IMR-90 (cell line): ENCODE measurements around the gene TENM4. TPM values are rescaled to one million over a fixed set of nuclear protein-coding genes. Genes with fewer than 3 reads are reported as not detected.

ENCODE experiments used
- ATAC-seq: fragments of 200-7000 bp; cut with Tn5 transposase; 2 replicates; pipeline ENCODE4 v1.9.1; 2020; ENCODE audit warnings: low read depth, mild to moderate bottlenecking, moderate library complexity
- BruUV-seq: library from RNA; stranded (reverse); fragments of 400-500 nt; replicated peaks from 2 replicates; lab custom pipeline; 2021; lab: Mats Ljungman, UMichigan
- CTCF ChIA-PET: fragments of 300-600 bp; formaldehyde crosslinking; extraction: SDS; loops from one replicate; lab custom pipeline; 2021; ENCODE audit warnings: antibody characterized with exemption; lab: Yijun Ruan, JAX
- POLR2A ChIA-PET: fragments of 300-600 bp; sonication (Branson Sonifier 250); formaldehyde crosslinking; loops from one replicate; lab custom pipeline; 2022; ENCODE audit warnings: antibody characterized with exemption; ENCODE audit not compliant: unreplicated experiment; lab: Charles Lee
- DNase-seq: peaks from one replicate; pipeline ENCODE4 v3.0.0; 2013
- H2AFZ ChIP-seq: replicated peaks from 2 replicates; pipeline ENCODE3; 2013; ENCODE audit warnings: low read length, mild to moderate bottlenecking; ENCODE audit not compliant: poor library complexity
- H2AK5ac ChIP-seq: 2 replicates; pipeline ENCODE4 v1.6.1; 2013; ENCODE audit warnings: low read depth, low read length, inconsistent platforms
- H2AK9ac ChIP-seq: replicated peaks from 2 replicates; pipeline ENCODE3; 2013; ENCODE audit warnings: mild to moderate bottlenecking, low read depth, low read length, moderate library complexity; ENCODE audit not compliant: poor library complexity
- H2BK120ac ChIP-seq: 2 replicates; pipeline ENCODE4 v1.6.1; 2013; ENCODE audit warnings: low read depth, low read length, inconsistent platforms
- H2BK15ac ChIP-seq: 3 replicates; pipeline ENCODE4 v1.6.1; 2013; ENCODE audit warnings: low read depth, low read length, inconsistent platforms
- H2BK20ac ChIP-seq: 2 replicates; pipeline ENCODE4 v1.6.1; 2013; ENCODE audit warnings: low read depth, mild to moderate bottlenecking, inconsistent platforms, low read length, moderate library complexity
- H2BK5ac ChIP-seq: 2 replicates; pipeline ENCODE4 v1.6.1; 2013; ENCODE audit warnings: mild to moderate bottlenecking, low read depth, low read length, inconsistent platforms; ENCODE audit not compliant: poor library complexity, severe bottlenecking
- H3K14ac ChIP-seq: replicated peaks from 2 replicates; pipeline ENCODE4 v1.6.1; 2013; ENCODE audit warnings: low read depth, low read length, inconsistent platforms
- H3K18ac ChIP-seq: 2 replicates; pipeline ENCODE4 v1.6.1; 2013; ENCODE audit warnings: low read depth, low read length, control low read depth
- H3K23ac ChIP-seq: 2 replicates; pipeline ENCODE4 v1.6.1; 2013; ENCODE audit warnings: low read depth, low read length, inconsistent platforms
- H3K27ac ChIP-seq: 2 replicates; pipeline ENCODE4 v1.5.1; 2013; ENCODE audit warnings: mild to moderate bottlenecking, control low read depth, low read length; ENCODE audit not compliant: insufficient read depth
- H3K27me3 ChIP-seq: 2 replicates; pipeline ENCODE4 v1.6.1; 2013; ENCODE audit warnings: low read length; ENCODE audit not compliant: control insufficient read depth, insufficient read depth
- H3K36me3 ChIP-seq: 2 replicates; pipeline ENCODE4 v1.6.1; 2013; ENCODE audit warnings: low read length, mixed read lengths; ENCODE audit not compliant: control insufficient read depth, insufficient read depth
- H3K4ac ChIP-seq: 2 replicates; pipeline ENCODE4 v1.6.1; 2013; ENCODE audit warnings: low read depth, low read length, inconsistent platforms
- H3K4me1 ChIP-seq: 2 replicates; pipeline ENCODE4 v1.6.1; 2013; ENCODE audit warnings: low read length, mixed read lengths; ENCODE audit not compliant: control insufficient read depth, insufficient read depth
- H3K4me2 ChIP-seq: 2 replicates; pipeline ENCODE4 v1.6.1; 2013; ENCODE audit warnings: low read depth, mild to moderate bottlenecking, control low read depth, low read length, moderate library complexity
- H3K4me3 ChIP-seq: 2 replicates; pipeline ENCODE4 v1.5.1; 2013; ENCODE audit warnings: low read depth, mild to moderate bottlenecking, control low read depth, low read length, moderate library complexity; ENCODE audit not compliant: insufficient read depth
- H3K56ac ChIP-seq: 2 replicates; pipeline ENCODE4 v1.6.1; 2013; ENCODE audit warnings: low read length, inconsistent platforms; ENCODE audit not compliant: insufficient read depth; ENCODE audit errors: extremely low read depth
- H3K79me1 ChIP-seq, 2 experiments: 2 replicates each; pipeline ENCODE4 v1.6.1; 2013; ENCODE audit warnings: low read length in 2 of 2, inconsistent platforms in 1 of 2, low read depth in 1 of 2
- H3K9ac ChIP-seq: 2 replicates; pipeline ENCODE4 v1.6.1; 2013; ENCODE audit warnings: low read depth, low read length, control low read depth
- H3K9me1 ChIP-seq: 2 replicates; pipeline ENCODE4 v1.6.1; 2013; ENCODE audit warnings: low read length, inconsistent platforms; ENCODE audit not compliant: insufficient read depth
- H3K9me3 ChIP-seq: 2 replicates; pipeline ENCODE4 v1.6.1; 2013; ENCODE audit warnings: low read length; ENCODE audit not compliant: control insufficient read depth, insufficient read depth
- H4K20me1 ChIP-seq: 2 replicates; pipeline ENCODE4 v1.6.1; 2013; ENCODE audit warnings: low read length, inconsistent platforms; ENCODE audit not compliant: insufficient read depth
- H4K5ac ChIP-seq: 2 replicates; pipeline ENCODE4 v1.6.1; 2013; ENCODE audit warnings: mild to moderate bottlenecking, low read depth, low read length, control low read depth
- H4K8ac ChIP-seq, 2 experiments: 2 replicates each; pipeline ENCODE4 v1.6.1; 2013; ENCODE audit warnings: low read depth in 2 of 2, low read length in 2 of 2, control low read depth in 1 of 2, inconsistent platforms in 1 of 2
- H4K91ac ChIP-seq: 2 replicates; pipeline ENCODE4 v1.6.1; 2013; ENCODE audit warnings: low read depth, low read length, inconsistent platforms; ENCODE audit not compliant: insufficient read depth
- BHLHE40 ChIP-seq: fragments of 150-350 bp; IDR thresholded peaks from 2 replicates; pipeline ENCODE4 v1.6.1; 2016; ENCODE audit warnings: mild to moderate bottlenecking, low read depth, low read length
- CEBPB ChIP-seq: IDR thresholded peaks from 2 replicates; pipeline ENCODE4 v1.6.1; 2012; ENCODE audit warnings: low read depth, low read length, improper control_type of control experiment
- CHD1 ChIP-seq: IDR thresholded peaks from 2 replicates; pipeline ENCODE4 v1.6.1; 2012; ENCODE audit warnings: low read depth, low read length, improper control_type of control experiment
- FOS ChIP-seq: fragments of 150-350 bp; IDR thresholded peaks from 2 replicates; pipeline ENCODE4 v1.6.1; 2016; ENCODE audit warnings: low read depth, low read length
- MAFK ChIP-seq: IDR thresholded peaks from 2 replicates; pipeline ENCODE4 v1.6.1; 2012; ENCODE audit warnings: low read depth, low read length, improper control_type of control experiment
- MAZ ChIP-seq: IDR thresholded peaks from 2 replicates; pipeline ENCODE4 v1.6.1; 2012; ENCODE audit warnings: low read depth, mild to moderate bottlenecking, low read length, improper control_type of control experiment, moderate library complexity, borderline replicate concordance
- MXI1 ChIP-seq: IDR thresholded peaks from 2 replicates; pipeline ENCODE4 v1.6.1; 2012; ENCODE audit warnings: low read depth, mild to moderate bottlenecking, low read length, moderate library complexity, borderline replicate concordance
- NFE2L2 ChIP-seq: fragments of 150-350 bp; IDR thresholded peaks from 2 replicates; pipeline ENCODE4 v1.6.1; 2016; ENCODE audit warnings: low read depth, mild to moderate bottlenecking, low read length
- POLR2A ChIP-seq: IDR thresholded peaks from 2 replicates; pipeline ENCODE4 v1.6.1; 2012; ENCODE audit warnings: mild to moderate bottlenecking, low read depth, low read length
- RCOR1 ChIP-seq: IDR thresholded peaks from 2 replicates; pipeline ENCODE4 v1.6.1; 2012; ENCODE audit warnings: mild to moderate bottlenecking, low read length, improper control_type of control experiment; ENCODE audit not compliant: insufficient replicate concordance
- RFX5 ChIP-seq: IDR thresholded peaks from 2 replicates; pipeline ENCODE4 v1.8.0; 2012; ENCODE audit warnings: low read depth, mild to moderate bottlenecking, low read length, moderate library complexity
- SMC3 ChIP-seq: fragments of 150-350 bp; IDR thresholded peaks from 2 replicates; pipeline ENCODE4 v1.6.1; 2016; ENCODE audit warnings: low read depth, mild to moderate bottlenecking, antibody characterized with exemption, low read length, moderate library complexity
- WGBS, 2 experiments: methylation state at CpG; one replicate each; pipeline versions ENCODE4 v1.1.5 to v1.1.7; 2013; ENCODE audit warnings: missing lambda C conversion rate in 2 of 2; ENCODE audit not compliant: insufficient read length in 1 of 2; ENCODE audit errors: extremely low coverage in 2 of 2; 5-methylcytosine and 5-hydroxymethylcytosine counted together
- dilution Hi-C: fragments of 300-500 bp; cut with HindIII; formaldehyde crosslinking; loops from one replicate; pipeline ENCODE4 v1.14.3; 2018; ENCODE audit warnings: low sequenced_read_pairs; ENCODE audit not compliant: unreplicated experiment
- in situ Hi-C: fragments of 300-500 bp; cut with MboI; formaldehyde crosslinking; loops from 3 replicates; pipeline ENCODE4 v1.14.3; 2019; ENCODE audit warnings: low sequenced_read_pairs, inconsistent platforms, mixed read lengths
- intact Hi-C: fragments of 100-400 bp; cut with micrococcal nuclease; formaldehyde crosslinking; loops from 2 replicates; pipeline ENCODE4 v1.10.0; 2022
- polyA plus RNA-seq, 3 experiments: library from polyadenylated mRNA; depleted of rRNA; stranded (reverse); fragments of >200 nt; gene quantifications; 2 replicates each; pipeline ENCODE4 v1.2.3, GENCODE V29; 2012; ENCODE audit warnings: low replicate concordance in 1 of 3
- total RNA-seq: library from RNA; depleted of rRNA; stranded (reverse); fragments of >200 nt; gene quantifications from 2 replicates; pipeline ENCODE4 v1.2.3, GENCODE V29; 2012
- TF ChIP-seq, protein P1 (sequence below): fragments of 150-350 bp; IDR thresholded peaks from 2 replicates; pipeline ENCODE4 v1.6.1; 2016; ENCODE audit warnings: low read depth, mild to moderate bottlenecking, low read length, moderate library complexity, borderline replicate concordance
- TF ChIP-seq, protein P2 (sequence below): fragments of 150-350 bp; IDR thresholded peaks from 2 replicates; pipeline ENCODE4 v1.6.1; 2017; ENCODE audit warnings: mild to moderate bottlenecking, antibody characterized with exemption, low read length, low read depth
- TF ChIP-seq, protein P3 (sequence below): conservative IDR thresholded peaks from 2 replicates; pipeline ENCODE4 v1.5.1; 2012; ENCODE audit warnings: mild to moderate bottlenecking, low read depth, low read length, improper control_type of control experiment

Gene TENM4
- total and polyA plus RNA-seq, 2 of the 4 experiments (the other 2 are of a cell fraction), result 7.4 to 9.0 TPM

DNA sequence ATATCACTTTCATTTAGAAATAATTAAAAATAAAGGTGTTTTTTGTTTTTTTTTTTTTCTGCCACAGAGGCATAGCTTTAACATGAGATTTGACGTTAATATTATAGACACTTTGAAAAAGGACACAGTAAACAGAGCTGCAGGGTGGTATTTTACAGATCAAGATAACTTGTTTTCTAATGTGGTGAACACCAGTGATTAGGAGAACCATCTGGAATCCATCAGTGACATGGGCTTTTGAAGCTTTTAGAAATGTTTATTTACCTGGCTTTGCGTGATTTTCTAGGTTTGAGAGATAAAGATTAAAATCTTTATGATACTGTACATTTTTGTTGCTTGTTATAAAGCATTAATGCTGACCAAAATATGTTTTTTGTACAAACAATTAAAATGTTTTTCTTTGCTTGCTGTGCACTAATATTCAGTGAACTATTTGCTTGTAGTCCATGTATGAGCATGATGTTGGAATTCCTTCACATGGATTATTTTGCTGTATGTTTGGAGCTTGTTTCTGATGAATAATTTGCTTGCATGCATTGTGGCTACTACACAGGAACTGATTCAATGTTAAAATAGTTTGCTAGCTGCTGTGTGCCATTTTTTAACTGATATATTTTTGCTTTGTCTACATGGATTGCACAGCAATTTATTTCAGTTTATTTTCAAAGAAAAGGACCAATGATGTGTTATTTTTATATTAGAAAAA, 514.0 kb downstream of the TENM4 start:
- ATAC-seq (peak; percentile 75), DNase-seq (peak; percentile 69)
- Histone ChIP-seq H4K5ac (no peak overlapping the region), H2AK5ac (no peak overlapping the region), H4K20me1 (no peaks in the 10 kb centered on the region), H3K56ac (no peak overlapping the region), H2BK120ac (no peak overlapping the region), H3K4me1 (peaks cover 2% of the 10 kb centered on the region; the same call in 1 of the 2 replicates), H4K91ac (no peak overlapping the region), H3K23ac (no peak overlapping the region), H2BK20ac (no peak overlapping the region), H2BK5ac (no peak overlapping the region), H3K9me1 (no peaks in the 10 kb centered on the region), H2AK9ac (no peak overlapping the region), H3K79me1 (no peaks in the 10 kb centered on the region), H3K4ac (no peak overlapping the region), H2BK15ac (no peak overlapping the region), H2AFZ (no peak overlapping the region), H3K4me3 (no peak overlapping the region), H4K8ac (no peak overlapping the region), H3K9ac (no peak overlapping the region), H3K4me2 (no peak overlapping the region), H3K14ac (no peak overlapping the region), H3K9me3 (no peaks in the 10 kb centered on the region), H3K36me3 (no peaks in the 10 kb centered on the region), H3K27ac (no peak overlapping the region), H3K27me3 (no peaks in the 10 kb centered on the region), H3K18ac (no peak overlapping the region)
- CTCF ChIA-PET, result interaction anchor here (0.8 kb wide), 1 partner anchor 153 kb away, joined by 3 read pairs; no protein-coding TSS in a partner anchor
- no CpG with 5 or more reads among the region's 2 CpGs for WGBS, 2 experiments
- POLR2A ChIA-PET, result no interaction called here
- TF ChIP-seq CEBPB (no peak), RFX5 (no peak), FOS (no peak), BHLHE40 (no peak), POLR2A (no peak), MAZ (no peak), NFE2L2 (no peak), SMC3 (no peak), MAFK (no peak), CHD1 (no peak), MXI1 (no peak), RCOR1 (no peak)
- TF ChIP-seq, protein P1, sequence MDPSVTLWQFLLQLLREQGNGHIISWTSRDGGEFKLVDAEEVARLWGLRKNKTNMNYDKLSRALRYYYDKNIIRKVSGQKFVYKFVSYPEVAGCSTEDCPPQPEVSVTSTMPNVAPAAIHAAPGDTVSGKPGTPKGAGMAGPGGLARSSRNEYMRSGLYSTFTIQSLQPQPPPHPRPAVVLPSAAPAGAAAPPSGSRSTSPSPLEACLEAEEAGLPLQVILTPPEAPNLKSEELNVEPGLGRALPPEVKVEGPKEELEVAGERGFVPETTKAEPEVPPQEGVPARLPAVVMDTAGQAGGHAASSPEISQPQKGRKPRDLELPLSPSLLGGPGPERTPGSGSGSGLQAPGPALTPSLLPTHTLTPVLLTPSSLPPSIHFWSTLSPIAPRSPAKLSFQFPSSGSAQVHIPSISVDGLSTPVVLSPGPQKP, result no peak
- TF ChIP-seq, protein P2, sequence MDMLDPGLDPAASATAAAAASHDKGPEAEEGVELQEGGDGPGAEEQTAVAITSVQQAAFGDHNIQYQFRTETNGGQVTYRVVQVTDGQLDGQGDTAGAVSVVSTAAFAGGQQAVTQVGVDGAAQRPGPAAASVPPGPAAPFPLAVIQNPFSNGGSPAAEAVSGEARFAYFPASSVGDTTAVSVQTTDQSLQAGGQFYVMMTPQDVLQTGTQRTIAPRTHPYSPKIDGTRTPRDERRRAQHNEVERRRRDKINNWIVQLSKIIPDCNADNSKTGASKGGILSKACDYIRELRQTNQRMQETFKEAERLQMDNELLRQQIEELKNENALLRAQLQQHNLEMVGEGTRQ, result no peak
- TF ChIP-seq, protein P3, sequence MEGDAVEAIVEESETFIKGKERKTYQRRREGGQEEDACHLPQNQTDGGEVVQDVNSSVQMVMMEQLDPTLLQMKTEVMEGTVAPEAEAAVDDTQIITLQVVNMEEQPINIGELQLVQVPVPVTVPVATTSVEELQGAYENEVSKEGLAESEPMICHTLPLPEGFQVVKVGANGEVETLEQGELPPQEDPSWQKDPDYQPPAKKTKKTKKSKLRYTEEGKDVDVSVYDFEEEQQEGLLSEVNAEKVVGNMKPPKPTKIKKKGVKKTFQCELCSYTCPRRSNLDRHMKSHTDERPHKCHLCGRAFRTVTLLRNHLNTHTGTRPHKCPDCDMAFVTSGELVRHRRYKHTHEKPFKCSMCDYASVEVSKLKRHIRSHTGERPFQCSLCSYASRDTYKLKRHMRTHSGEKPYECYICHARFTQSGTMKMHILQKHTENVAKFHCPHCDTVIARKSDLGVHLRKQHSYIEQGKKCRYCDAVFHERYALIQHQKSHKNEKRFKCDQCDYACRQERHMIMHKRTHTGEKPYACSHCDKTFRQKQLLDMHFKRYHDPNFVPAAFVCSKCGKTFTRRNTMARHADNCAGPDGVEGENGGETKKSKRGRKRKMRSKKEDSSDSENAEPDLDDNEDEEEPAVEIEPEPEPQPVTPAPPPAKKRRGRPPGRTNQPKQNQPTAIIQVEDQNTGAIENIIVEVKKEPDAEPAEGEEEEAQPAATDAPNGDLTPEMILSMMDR, result no peak
- dilution Hi-C loops (no loop called here), intact Hi-C loops (no loop called here), in situ Hi-C loops (no loop called here)
- BruUV-seq, result no TSS peak
